Measurements from ENCODE around the gene PSAP.
A peak's percentile ranks its signal among the peaks of the same experiment; 100 is the strongest.

Gene PSAP

GRCh38 chr10:71845410-71846405 lies 5.3 kb downstream of the PSAP start:
- no peak for DNase-seq (ENCODE audit: insufficient read length, low spot score)
- FAIRE-seq: no peak

DNA sequence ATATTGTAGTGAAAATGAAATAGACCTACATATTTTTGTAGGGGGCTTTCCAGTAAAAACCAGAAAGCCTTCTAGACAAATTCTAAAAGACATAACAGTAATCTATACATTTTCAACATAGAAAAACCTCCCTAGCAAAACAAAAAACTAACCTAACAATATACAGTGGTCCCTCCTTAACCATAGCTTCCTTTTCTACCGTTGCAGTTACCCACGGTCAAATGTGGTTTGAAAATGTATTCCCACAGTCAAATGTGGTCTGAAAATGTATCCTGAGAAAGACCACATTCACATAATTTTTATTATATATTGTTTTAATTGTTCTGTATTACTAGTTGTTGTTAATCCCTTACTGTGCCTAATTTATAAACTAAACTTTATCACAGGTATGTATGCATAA lies 6.4 kb downstream of the PSAP start:
- no peak for FAIRE-seq
- no peak for DNase-seq (ENCODE audit: insufficient read length, low spot score)

DNA sequence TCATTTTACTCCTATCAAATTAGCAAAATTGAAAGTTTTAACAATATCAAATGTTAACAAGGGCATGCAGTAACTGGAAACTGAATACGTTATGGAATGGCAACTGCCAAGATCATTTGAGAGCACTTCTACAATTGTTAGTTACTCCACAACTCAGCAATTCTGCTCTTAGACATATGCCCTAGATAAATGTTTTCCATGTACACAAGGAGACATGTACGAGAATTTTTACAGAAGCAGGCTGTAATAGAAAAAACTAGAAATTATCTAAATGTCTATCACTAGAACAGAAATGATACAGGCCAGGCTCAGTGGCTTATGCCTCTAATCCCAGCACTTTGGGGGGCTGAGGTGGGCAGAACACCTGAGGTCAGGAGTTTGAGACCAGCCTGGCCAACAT lies 7.0 kb downstream of the PSAP start:
- FAIRE-seq: no peak
- no peak for DNase-seq (ENCODE audit: insufficient read length, low spot score)

DNA sequence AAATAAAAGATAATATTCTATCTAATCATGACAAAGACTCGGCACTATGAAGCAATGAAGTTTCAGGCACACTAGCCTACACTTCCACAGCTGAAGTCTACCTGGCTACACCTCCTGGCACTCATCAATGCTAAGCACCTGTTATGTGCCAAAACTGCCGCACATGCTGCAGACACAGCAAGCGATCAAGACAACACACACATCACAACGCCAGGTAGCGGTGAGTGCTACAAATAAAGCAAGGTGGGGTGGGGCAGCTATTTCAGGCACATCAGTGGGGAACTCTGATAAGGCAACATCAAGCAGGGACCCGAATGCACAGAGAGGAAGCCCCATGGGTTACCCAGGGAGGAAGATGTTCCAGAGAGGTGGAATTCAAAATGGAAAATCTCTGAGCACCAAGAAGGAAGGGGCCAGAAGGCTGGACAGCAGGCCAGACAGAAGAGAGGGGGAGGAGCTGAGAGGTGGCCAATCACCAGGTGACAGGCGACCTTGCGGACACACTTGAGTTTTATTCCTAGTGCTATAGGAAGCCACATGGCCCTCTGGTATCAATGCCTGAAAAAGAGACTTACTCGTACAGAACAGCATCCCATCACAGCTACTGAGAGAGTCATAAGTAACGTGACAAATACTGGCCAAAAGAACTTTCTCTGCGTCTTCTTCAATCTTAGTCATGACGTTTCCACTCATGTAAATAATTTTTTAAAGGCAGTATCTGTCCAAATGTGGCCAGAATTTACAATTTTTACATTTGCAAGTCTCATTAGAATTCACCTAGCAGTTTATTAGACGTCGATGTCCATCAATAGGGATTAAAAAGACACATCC lies 8.0 kb downstream of the PSAP start:
- DNase-seq (ENCODE audit: insufficient read length, low spot score) (no peak), FAIRE-seq (no peak)

GRCh38 chr10:71842422-71842821 lies 8.6 kb downstream of the PSAP start:
- FAIRE-seq (no peak), DNase-seq (ENCODE audit: insufficient read length, low spot score) (no peak)

DNA sequence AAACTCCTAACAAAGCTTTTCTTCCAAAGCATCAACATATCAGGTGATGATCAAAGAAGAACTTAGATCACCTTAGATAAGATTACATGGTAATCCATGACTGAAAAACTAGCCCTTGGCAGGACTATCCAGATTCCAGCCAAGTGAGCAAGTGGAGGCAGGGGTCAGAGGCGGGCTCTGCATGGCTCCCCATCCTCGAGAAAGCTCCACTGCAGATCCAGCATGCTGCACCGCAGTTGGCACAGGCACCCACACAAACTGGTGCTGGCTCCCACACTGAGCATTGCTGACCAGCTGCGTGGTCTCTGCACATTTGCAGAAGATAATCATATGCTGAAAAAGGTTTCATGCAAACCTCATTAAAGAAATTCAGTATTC lies 10.1 kb downstream of the PSAP start:
- FAIRE-seq (no peak), DNase-seq (ENCODE audit: insufficient read length, low spot score) (no peak)

GRCh38 chr10:71840177-71840957 lies 10.7 kb downstream of the PSAP start:
- DNase-seq (ENCODE audit: insufficient read length, low spot score): peak; percentile 92
- peak; percentile 48 for FAIRE-seq

DNA sequence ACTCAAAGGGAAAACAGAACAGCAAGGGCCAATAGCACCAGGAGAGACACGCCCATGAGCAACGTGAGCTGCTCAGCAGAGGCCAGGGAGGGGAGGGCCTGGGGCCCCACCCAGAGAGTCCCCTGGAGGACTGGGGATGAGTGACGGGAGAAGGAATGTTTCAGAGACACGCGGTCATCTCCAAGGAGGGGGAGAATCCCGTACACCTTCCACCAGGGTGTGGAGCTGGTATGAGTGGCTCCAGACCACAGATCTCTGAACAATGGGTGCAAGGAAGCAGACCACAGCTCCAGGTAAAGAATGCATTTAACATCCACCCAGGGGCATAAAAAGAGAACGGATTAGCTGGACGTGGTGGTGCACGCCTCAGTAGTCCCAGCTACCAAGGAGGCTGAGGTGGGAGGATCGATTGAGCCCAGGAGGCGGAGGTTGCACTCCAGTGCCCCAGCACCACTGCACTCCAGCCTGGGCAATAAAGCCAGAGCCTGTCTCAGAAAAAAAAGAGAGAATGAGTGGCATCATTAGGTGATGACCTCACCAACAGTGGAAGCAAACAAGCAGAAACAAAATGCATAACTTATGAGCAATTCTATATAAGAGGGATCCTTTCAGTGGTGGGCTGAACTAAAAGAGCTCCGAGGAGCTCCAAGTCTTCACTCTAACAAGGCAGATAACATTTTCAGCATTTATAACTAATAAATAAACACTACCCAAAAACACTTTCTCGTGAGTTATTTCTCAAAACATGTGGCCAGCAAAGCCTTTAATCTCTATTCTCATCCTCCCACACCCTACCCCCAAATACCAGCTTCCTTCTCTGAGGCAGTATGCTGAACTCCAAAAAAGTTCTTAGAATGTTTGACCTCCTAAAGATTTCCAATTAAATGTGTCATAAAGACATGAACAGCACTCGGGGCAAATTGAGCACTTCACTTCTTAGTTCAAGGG lies 12.5 kb downstream of the PSAP start:
- no peak for FAIRE-seq
- no peak for DNase-seq (ENCODE audit: insufficient read length, low spot score)

GRCh38 chr10:71837098-71837827 lies 13.8 kb downstream of the PSAP start:
- DNase-seq (ENCODE audit: insufficient read length, low spot score) (peak; percentile 35), FAIRE-seq (peak; percentile 69)

DNA sequence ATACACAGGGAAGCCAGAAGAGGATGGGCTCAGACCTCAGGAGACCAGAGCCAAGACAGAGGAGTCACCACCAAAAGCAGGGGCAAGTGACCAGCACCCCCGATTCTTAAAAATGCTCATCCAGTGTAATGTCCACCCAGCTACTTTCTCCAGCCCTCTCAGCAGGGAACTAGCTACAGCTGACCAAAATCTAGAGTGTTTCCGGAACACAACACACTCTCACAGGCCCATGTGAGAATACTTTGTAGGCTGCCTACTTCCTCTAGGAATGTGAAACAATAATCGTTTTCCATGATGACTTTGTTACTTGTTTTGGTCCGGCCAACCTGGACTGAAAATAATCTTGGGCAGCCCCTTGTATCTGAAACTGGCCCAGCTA lies 14.5 kb downstream of the PSAP start:
- FAIRE-seq (no peak), DNase-seq (ENCODE audit: insufficient read length, low spot score) (no peak)

GRCh38 chr10:71835671-71836595 lies 15.1 kb downstream of the PSAP start:
- FAIRE-seq (no peak), DNase-seq (ENCODE audit: insufficient read length, low spot score) (no peak)

GRCh38 chr10:71834343-71834674 lies 16.7 kb downstream of the PSAP start:
- no peak for FAIRE-seq
- no peak for DNase-seq (ENCODE audit: insufficient read length, low spot score)

DNA sequence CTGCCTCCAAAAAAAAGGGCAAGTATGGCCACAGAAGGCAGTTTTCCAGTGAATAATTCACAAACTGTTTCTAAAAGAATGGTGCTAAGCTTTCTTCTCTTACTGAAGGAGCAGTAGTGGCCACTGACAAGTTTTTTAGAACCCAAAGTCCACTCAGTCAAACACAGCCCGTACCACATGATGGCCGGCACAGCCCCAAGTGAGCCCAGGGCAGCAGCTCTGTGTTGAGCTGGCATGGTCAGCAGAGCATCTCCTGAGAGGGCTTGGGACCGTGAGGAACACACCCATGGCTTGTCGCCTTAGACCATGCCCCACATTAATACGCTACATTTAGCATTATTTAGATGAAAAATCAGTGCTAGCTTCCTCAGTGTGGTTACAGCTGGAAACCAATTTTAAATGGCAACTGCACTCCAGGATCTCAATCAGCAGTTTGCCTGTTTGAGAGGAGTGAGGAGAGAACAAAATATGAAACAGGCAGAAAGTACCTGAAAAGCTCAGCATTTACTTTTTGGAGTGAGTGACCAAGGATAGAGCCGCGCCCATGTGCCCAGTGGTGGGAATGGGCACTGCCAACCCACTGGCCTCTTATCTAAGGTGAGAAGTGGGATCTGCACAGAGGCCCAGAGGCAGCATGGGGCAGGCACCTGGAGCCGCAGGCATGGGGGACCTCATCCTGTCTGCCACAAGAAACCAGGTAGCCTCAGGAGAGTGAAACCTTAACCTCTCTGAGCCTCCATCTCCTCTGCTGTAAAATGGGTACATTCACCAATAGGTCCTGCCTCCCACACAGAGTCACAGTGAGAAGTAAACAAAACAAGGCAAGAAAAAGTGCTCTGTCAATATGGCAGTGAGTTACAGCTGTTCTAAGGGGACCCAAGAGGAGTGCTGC lies 17.4 kb downstream of the PSAP start:
- no peak for FAIRE-seq
- DNase-seq (ENCODE audit: insufficient read length, low spot score): no peak

DNA sequence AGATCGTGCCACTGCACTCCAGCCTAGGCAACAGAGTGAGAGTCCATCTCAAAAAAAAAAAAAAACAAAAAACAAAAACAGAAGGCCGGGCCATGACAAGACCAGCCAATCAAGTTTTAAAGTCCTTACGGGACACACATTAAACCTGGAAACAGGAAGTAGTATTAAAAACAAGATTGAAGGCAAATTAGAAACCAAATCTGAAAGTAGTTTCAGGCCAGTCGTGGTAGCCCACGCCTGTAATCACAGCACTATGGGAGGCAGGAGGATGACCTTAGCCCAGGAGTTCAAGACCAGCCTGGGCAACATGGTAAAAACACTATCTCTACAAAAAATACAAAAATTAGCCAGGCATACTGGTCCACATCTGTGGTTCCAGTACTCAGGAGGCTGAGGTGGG lies 18.1 kb downstream of the PSAP start:
- FAIRE-seq: no peak
- DNase-seq (ENCODE audit: insufficient read length, low spot score): no peak

DNA sequence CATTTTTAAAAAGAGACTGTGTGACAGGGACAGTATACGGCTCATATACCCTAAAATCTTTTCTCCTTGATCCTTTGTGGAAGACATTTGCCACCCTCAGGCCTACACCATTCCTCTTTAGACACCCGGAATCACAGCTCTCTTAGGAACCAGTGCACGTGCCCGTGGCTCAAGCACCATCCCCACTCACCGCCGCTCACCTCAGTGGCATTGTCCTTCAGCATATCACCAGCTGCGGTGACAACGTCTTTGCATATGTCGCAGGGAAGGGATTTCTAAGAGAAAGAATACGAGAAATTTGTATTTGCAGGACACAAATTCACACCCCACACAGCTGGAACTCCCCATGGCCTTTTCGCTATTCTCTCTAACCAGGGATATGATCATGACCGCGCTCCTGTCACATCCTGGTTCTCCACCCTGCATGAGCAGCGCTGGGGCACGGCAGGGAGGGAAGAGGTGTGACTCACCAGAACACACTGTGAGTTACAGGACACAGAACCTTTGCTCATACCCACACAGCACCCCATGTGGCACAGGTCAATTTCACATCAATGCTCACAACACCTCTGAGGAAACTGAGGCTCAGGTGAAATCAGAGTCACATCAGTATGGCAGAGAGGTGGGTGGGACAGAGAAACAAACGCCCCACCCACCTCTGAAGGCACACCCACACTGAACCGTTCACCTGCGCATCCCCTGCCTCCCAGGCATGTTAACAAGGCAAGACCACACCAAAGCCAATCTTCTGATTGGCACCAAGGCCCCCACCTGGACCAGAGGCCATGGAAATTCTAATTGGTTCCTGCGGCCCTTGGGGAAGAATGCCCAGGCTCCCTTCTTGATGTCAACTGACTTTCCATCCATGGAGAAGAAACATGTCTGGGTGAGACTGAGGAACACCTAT lies 19.2 kb downstream of the PSAP start:
- DNase-seq (ENCODE audit: insufficient read length, low spot score): no peak
- no peak for FAIRE-seq

DNA sequence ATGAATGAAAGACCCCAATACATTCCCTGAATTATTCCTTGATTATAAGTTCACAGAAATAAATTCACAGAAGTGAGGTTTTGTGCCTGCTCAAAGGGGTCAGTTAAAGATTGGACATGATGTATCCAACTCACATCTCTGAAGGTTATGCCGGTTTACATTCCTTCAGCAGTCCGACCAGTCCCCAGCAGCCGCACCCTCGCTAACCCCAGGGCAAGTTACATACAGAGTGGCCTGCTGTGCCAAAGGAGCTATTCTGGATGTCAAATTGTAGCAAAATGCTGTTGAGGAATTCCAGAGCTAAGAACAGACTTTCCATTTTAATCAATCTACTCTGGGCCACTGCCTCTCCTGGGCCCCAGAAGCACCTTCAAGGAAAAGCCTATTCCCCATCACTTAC lies 20.3 kb downstream of the PSAP start:
- DNase-seq (ENCODE audit: insufficient read length, low spot score) (no peak), FAIRE-seq (no peak)

Data from HTR-8/SVneo (cell line).